ENCODE results near the gene TTC34. TPM values are rescaled to one million over a fixed set of nuclear protein-coding genes. Genes with fewer than 3 reads are reported as not detected.
A peak's percentile ranks its signal among the peaks of the same experiment; 100 is the strongest.
"Not testable (repeated sequence)": the region's sequence is repeated elsewhere in the genome, so short reads cannot be mapped to it uniquely, and the experiment has no call there.

The TTC34 gene
- polyA plus RNA-seq, 10 donors: 0.09 to 0.58 (median 0.19) TPM

GRCh38 chr1:2684000-2684399 lies 117.5 kb downstream of the TTC34 start:
- peak in 1 of 3 donors; percentile 3 for DNase-seq

DNA sequence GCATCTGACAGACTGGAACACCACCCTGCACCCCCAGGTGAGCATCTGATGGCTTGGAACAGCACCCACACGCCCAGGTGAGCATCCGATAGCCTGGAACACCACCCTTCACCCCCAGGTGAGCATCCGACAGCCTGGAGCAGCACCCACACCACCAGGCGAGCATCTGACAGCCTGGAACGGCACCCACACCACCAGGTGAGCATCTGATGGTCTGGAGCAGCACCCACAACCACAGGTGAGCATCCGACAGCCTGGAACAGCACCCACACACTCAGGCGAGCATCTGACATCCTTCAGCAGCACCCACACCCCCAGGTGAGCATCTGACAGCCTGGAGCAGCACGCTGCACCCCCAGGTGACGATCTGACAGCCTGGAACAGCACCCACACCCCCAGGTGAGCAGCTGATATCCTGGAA lies 118.2 kb downstream of the TTC34 start:
- peak in 1 of 3 donors; percentile 0 for DNase-seq

GRCh38 chr1:2682879-2683278 lies 118.6 kb downstream of the TTC34 start:
- DNase-seq: not testable (repeated sequence)

GRCh38 chr1:2676726-2677125 lies 124.8 kb downstream of the TTC34 start:
- not testable (repeated sequence) for DNase-seq

DNA sequence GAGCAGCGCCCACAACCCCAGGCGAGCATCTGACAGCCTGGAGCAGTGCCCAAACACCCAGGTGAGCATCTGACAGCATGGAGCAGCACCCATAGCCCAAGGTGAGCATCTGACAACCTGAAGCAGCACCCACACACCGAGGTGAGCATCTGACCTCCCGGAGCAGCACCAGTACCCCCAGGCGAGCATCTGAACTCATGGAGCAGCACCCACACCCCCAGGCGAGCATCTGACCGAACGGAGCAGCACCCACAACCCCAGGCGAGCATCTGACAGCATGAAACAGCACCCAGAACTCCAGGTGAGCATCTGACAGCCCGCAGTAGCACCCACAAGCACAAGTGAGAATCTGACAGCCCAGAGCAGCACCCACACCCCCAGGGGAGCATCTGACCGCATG lies 129.8 kb downstream of the TTC34 start:
- DNase-seq: not testable (repeated sequence)

DNA sequence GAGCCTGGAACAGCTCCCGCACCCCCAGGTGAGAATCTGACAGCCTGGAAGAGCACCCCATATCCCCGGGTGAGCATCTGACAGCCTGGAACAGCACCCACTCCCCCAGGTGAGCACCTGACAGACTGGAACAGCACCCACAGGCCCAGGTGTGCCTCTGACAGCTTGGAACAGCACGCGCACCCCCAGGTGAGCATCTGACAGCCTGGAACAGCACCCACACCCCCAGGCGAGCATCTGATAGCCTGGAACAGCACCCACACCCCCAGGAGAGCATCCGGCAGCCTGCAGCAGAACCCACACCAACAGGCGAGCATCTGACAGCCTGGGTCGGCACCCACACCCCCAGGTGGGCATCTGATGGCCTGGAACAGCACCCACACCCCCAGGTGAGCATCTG lies 141.7 kb downstream of the TTC34 start:
- not testable (repeated sequence) for DNase-seq

- not testable (repeated sequence) for DNase-seq
These were observed 143.6 kb downstream of the TTC34 start for GRCh38 chr1:2657909-2658308.

GRCh38 chr1:2657124-2657523 lies 144.4 kb downstream of the TTC34 start:
- DNase-seq: not testable (repeated sequence)

DNA sequence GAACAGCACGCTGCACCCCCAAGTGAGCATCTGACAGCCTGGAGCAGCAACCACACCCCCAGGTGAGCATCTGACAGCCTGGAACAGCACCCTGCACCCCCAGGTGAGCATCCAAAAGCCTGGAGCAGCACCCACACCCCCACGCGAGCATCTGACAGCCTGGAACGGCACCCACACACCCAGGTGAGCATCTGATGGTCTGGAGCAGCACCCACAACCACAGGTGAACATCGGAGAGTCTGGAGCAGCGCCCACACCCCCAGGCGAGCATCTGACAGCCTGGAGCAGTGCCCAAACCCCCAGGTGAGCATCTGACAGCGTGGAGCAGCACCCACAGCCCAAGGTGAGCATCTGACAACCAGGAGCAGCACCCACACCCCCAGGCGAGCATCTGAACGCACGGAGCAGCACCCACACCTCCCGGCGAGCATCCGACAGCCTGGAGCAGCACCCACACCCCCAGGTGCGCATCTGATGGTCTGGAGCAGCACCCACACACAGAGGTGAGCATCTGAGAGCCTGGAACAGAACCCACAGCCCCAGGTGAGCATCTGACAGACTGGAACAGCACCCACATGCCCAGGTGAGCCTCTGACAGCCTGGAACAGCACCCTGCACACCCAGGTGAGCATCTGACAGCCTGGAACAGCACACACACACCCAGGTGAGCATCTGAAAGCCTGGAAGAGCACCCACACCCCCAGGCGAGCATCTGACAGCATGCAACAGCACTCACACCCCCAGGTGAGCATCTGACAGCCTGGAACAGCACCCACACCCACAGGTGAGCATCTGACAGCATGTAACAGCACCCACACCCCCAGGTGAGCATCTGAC lies 145.7 kb downstream of the TTC34 start:
- not testable (repeated sequence) for DNase-seq

DNA sequence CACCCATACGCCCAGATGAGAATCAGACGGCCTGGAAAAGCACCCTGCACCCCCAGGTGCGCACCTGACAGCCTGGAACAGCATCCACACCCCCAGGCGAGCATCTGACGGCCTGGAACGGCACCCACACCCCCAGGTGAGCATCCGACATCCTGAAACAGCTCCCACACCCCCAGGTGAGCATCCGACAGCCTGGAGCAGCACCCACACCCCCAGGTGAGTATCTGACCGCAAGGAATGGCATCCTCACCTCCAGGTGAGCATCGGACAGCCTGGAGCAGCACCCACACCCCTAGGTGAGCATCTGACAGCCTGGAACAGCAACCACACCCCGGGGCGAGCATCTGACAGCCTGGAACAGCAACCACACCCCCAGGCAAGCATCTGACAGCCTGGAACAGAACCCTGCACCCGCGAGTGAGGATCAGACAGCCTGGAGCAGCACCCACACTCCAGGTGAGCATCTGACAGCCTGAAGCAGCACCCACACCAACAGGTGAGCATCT lies 147.0 kb downstream of the TTC34 start:
- not testable (repeated sequence) for DNase-seq

DNA sequence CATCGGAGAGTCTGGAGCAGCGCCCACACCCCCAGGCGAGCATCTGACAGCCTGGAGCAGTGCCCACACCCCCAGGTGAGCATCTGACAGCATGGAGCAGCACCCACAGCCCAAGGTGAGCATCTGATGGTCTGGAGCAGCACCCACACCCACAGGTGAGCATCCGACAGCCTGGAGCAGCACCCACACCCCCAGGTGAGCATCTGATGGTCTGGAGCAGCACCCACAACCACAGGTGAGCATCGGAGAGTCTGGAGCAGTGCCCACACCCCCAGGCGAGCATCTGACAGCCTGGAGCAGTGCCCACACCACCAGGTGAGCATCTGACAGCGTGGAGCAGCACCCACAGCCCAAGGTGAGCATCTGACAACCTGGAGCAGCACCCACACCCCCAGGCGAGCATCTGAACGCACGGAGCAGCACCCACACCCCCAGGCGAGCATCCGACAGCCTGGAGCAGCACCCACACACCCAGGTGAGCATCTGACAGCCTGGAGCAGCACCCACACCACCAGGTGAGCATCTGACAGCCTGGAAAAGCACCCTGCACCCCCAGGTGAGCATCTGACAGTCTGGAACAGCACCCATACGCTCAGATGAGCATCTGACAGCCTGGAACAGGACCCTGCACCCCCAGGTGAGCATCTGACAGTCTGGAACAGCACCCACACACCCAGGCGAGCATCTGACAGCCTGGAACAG lies 147.6 kb downstream of the TTC34 start:
- DNase-seq: not testable (repeated sequence)

DNA sequence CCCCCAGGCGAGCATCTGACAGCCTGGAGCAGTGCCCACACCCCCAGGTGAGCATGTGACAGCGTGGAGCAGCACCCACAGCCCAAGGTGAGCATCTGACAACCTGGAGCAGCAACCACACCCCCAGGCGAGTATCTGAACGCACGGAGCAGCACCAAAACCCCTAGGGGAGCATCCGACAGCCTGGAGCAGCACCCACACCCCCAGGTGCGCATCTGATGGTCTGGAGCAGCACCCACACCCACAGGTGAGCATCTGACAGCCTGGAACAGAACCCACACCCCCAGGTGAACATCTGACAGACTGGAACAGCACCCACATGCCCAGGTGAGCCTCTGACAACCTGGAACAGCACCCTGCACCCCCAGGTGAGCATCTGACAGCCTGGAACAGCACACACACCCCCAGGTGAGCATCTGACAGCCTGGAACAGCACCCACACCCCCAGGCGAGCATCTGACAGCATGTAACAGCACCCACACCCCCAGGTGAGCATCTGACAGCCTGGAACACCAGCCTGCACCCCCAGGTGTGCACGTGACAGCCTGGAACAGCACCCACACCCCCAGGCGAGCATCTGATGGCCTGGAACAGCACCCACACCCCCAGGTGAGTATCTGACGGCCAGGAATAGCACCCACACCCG lies 148.4 kb downstream of the TTC34 start:
- not testable (repeated sequence) for DNase-seq

GRCh38 chr1:2652152-2652925 lies 149.2 kb downstream of the TTC34 start:
- not testable (repeated sequence) for DNase-seq

DNA sequence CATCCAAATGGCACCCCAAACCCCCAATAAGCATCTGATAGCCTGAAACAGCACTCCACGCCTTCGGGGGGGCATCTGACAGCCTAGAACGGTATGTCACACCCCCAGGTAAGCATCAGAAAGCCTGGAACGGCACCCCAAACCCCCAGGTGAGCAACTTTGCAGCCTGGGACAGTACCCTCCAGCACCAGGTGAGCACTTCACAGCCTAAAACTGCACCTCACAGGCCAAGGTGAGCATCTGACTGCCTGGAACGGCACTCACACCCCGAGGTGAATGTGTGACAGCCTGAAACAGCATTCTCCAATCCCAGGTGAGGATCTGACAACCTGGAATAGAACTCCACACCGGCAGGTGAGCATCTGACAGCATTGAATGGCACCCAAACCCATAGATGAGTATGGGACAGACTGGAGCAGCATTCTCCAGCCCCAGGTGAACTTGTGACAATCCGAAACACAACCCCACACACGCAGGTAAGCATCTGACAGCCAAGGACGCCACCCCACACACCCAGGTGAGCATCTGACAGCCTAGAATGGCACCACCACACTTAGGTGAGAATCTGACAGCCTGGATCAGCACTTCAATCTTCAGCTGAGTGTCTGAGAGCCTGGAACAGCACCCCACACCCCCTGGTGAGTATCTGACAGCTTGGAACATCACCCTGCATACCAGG lies 150.4 kb downstream of the TTC34 start:
- no peak for DNase-seq

GRCh38 chr1:2646837-2647236 lies 154.7 kb downstream of the TTC34 start:
- DNase-seq: no peak

- no peak for DNase-seq
These were observed 155.7 kb downstream of the TTC34 start for GRCh38 chr1:2645776-2646175.

DNA sequence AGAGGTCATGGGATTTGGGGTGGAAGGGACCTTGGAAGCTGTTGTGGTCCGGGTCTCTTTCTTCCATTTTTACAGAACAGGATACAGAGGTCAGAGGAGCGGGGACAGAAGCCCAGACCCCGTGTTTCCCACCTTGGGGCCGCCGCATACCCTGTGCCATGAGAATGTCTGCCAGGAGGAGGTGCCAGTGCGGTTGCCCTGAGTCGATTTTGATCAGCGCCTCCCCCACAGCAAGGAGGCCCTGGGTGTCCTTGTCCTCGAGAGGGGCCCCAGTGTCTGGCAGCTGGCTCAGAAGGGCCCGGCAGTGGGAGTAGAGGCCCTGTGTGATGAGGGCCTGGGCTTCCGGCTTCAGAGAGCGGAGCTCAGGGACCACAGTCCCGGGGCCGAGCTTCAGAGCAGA lies 156.3 kb downstream of the TTC34 start:
- no peak for DNase-seq

GRCh38 chr1:2644591-2645101 lies 156.8 kb downstream of the TTC34 start:
- DNase-seq: no peak

GRCh38 chr1:2644171-2644570 lies 157.3 kb downstream of the TTC34 start:
- DNase-seq: no peak

DNA sequence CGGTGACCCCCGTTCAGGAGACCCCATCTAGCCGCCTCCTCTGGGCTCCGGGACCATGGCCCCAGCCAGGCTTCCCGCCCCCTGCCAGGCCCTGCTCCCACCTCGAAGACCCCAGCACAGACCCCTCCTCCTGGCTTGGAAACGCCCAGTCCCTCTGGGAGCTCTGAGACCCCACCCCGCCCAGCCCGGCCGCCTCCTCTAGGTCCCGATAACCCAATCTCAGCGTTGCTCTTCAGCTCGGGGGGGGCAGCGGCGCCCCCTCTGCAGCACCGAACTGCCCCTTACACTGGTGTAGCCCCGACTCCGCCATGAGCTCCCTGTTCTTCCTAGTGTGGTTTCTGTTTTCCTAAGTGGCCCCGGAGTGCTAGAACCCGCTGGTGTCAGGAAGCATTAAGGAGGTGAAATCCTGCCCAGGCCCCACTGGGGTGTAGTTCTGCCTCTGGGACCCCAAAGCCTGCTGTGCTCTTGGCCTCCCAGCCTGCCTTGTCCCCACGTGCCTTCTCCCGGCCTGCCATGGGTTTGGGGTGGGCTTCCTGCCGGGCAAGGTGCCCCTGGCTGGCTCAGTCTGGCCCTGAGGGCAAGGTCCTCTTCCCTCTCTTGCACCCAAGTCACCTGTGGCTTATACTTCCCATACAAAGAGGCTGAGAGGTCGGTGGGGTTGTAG lies 157.9 kb downstream of the TTC34 start:
- DNase-seq: no peak
